ENCODE results near the gene PPP1R14C.

PPP1R14C gene

DNA sequence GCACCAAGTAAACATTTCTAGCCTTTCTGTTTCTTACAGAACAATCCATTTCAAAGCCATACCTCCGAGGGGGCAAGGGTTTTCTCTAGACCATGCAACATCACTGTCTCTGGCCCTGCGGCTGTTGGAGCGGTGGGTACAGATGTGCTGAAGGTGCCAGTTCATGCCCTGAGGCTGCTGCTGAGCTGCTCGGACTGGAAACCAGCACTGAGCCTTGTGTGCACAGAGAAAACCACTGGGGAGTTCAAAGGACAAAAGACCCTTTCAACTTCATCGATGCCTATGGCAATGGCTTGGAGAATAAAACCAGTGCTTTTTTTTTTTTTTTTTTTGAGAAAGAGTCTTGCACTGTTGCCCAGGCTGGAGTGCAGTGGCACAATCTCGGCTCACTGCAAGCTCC, 132.6 kb downstream of the PPP1R14C start:
- DNase-seq, result no peak

GRCh38 chr6:150276168-150276936, 133.5 kb downstream of the PPP1R14C start:
- no peak for DNase-seq

DNA sequence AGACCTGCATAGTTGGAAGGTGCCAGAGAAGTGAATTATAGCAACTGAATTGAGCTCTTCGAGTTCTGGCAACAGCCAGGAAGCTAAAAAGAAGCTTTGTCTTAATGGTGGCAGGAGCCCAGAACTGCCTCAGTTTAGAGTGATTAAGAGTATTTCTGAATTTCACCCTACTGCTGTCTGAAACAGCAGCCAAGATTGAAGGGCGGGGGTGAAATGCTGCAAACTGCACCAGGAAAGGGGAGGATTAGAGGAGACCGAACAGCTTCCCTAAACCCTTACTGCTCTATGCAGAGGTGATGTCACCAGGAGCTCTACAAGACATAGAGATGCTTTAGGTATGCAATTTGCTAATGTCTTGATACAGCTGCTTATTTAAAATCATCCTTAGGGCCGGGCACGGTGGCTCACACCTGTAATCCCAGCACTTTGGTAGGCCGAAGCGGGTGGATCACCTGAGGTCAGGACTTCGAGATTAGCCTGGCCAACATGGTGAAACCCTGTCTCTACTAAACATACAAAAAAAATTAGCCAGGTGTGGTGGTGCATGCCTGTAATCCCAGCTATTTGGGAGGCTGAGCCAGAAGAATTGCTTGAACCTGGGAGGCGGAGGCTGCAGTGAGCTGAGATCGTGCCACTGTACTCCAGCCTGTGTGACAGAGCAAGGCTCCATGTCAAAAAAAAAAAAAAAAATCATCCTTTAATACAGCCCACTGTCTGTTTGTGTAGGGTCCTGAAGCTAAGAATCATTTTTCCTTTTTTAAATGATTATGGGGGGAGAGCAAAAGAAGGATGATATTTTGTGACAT, 134.3 kb downstream of the PPP1R14C start:
- no peak for DNase-seq

GRCh38 chr6:150279533-150279932, 136.7 kb downstream of the PPP1R14C start:
- no peak for DNase-seq

DNA sequence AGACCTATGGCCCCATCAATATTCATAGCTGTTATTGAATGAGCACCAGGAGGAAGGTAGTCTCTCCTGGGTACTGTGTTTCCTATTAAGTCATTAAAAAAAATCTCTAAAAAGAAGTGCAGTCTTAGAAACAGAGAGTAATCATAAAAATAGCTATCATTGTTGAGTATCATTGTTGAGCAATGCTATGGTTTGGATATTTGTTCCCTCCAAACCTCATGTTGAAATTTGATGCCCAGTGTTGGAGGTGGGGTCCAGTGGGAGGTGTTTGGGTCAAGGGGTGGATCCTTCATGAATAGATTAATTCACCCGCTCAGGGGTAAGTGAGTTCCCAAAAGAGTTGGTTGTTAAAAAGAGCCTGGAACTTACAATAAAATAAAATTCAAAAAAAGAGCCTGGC, 137.9 kb downstream of the PPP1R14C start:
- DNase-seq, result no peak

DNA sequence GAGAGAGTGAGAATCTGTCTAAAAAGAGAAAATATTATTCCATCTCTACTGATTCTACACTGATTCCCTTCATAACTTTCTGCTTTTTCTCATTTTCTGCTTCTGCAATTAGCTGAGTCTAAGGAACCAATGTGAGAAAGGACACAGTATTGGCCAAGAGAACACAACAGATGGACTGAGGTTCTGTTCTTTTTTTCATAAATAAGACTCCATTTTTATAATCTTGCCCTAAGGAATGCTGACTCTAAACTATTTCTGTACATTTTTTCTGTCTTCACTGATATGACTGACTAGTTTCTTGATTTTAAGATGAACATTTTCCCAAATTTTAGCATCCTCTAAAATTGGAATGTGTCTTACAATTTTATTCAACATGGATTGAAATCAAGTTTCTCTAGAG, 138.9 kb downstream of the PPP1R14C start:
- DNase-seq, result no peak

DNA sequence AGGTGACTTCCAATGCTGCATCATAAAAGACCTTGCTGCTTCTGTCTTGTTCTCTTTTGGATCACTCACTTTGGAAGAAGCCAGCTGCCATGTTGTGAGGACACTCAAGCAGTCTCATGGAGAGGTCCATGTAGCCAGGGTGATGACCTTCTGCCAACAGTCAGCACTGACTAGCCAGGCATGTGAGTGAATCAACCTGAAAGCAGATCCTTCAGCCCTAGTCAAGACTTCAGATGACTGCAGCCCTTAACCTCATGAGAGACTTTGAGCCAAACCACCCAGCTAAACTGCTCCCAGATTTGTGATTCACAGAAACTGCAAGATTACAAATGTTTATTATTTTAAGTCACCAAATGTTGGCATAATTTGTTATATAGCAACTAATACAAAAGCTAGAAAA, 140.0 kb downstream of the PPP1R14C start:
- DNase-seq, result no peak

DNA sequence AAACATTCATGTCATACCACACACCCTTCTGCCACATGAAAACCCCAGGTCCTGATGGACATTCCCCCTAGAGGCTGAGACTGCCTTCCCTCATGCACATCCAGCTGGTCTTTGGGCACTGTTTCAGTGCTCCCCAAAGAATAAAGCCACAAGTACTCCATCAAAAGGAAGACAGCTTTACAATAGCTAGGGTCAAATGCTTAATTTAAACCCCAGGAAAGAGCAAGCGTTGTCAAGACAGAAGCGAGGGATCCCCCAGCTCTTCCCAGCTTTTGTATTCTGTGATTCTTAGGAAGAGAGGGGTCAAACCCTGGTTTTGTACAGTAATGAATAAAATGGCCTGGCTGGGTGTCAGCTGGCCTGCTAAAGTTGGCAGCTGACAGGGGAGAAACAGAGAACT, 143.6 kb downstream of the PPP1R14C start:
- no peak for DNase-seq

DNA sequence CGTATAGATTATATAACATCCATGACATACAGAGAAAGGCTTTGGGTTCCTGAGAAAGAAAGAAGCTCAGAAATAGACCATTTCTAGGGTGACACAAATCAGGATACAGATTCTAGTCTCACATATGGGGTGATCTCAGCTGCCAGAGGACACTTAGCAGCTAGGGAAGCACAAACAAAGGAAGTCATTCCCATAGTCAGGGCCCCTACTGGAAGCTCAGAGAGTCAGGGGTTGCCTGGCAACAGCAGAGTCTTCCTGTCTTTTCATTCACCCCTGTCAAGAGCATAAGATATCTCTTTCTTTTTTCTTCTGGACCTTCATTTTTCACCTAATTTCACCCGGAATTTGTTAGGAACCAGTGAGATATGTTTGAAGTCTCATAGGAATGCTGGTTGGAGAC, 144.1 kb downstream of the PPP1R14C start:
- no peak for DNase-seq

- DNase-seq, result no peak
These were observed 145.6 kb downstream of the PPP1R14C start for GRCh38 chr6:150288456-150288855.

- DNase-seq, result no peak
These were observed 146.7 kb downstream of the PPP1R14C start for GRCh38 chr6:150289454-150290071.

DNA sequence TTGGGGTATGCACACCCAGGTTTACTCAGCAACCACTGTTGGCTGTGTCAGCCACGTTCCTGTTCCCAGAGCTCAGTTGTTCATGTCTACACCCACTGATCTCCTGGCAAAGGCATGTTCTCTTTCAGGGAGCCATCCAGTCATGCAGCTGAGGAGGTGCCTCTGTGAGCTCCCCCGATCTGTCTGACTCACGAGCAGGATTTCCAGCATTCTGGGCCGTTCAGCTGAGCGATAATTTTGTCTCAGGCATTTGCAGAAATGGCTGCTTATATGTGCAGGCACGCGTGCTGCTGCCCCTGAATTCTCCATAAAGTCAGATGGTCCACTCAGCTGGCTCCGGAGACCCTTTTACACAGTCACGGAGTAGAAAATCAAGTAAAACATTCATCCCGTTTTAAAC, 147.6 kb downstream of the PPP1R14C start:
- no peak for DNase-seq

DNA sequence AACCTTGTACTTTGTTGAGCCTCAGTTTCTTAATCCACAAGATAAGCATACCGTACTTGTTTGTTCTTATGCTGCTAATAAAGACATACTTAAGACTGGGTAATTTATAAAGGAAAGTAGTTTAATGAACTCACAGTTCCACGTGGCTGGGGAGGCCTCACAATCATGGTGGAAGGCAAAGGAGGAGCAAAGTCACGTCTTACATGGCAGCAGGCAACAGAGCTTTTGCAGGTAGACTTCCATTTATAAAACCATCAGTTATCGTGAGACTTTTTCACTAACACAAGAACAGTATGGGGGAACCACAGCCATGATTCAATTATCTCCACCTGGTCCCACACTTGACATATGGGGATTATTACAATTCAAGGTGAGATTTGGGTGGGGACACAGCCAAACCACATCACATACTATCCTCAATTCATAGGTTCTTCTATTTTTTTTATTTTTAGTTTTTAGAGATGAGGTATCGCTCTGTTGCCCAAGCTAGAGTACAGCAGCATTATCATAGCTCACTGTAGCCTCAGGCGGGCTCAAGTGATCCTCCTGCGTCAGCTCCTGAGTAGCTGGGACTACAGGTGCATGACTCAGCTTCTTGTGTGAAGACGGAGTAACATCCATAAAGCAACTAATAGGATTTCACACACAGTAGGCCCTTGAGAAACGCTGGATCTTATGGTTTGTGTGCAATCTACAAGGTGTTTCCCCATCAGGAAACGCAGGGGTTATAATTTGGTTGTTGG, 149.3 kb downstream of the PPP1R14C start:
- DNase-seq, result no peak

DNA sequence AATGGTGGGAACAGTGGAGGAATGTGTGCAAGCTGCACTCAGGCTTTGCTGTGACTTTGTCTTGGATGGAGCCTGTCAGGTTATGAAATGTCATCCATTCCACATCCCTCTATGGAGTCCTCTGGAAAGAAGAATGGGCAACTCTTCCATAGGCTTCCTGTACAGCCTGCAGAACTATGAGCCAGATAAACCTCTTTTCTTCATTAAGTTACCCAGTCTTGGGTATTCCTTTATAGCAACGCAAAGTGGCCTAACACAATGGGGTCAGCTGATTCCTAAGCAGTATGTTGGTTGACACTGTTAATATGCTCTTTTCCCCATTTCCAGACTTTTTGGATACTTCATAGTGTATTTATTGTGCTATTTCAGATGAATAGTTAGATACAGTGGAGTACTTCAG, 150.2 kb downstream of the PPP1R14C start:
- no peak for DNase-seq

- DNase-seq, result no peak
These were observed 150.8 kb downstream of the PPP1R14C start for GRCh38 chr6:150293423-150294173.

GRCh38 chr6:150296890-150297289, 154.0 kb downstream of the PPP1R14C start:
- no peak for DNase-seq

- DNase-seq, result no peak
These were observed 154.6 kb downstream of the PPP1R14C start for GRCh38 chr6:150297327-150298029.

GRCh38 chr6:150298030-150298380, 155.2 kb downstream of the PPP1R14C start:
- no peak for DNase-seq

- DNase-seq, result no peak
These were observed 155.8 kb downstream of the PPP1R14C start for GRCh38 chr6:150298676-150299075.
